Activated CD4-positive, CD25-positive, alpha-beta regulatory T cell treated with anti-CD3 and anti-CD28 coated beads, Interleukin-2, amount 50 U/mL, for 24 hours (primary cell): ENCODE results near the gene EEF1A2.

Experiments
- ATAC-seq, 2 donors: fragments of 150-1000 bp; cut with Tn5 transposase; one replicate each; pipeline ENCODE4 v1.10.0; 2021; ENCODE audit warnings: mild to moderate bottlenecking in 1 of 2, moderate library complexity in 1 of 2

EEF1A2 gene

DNA sequence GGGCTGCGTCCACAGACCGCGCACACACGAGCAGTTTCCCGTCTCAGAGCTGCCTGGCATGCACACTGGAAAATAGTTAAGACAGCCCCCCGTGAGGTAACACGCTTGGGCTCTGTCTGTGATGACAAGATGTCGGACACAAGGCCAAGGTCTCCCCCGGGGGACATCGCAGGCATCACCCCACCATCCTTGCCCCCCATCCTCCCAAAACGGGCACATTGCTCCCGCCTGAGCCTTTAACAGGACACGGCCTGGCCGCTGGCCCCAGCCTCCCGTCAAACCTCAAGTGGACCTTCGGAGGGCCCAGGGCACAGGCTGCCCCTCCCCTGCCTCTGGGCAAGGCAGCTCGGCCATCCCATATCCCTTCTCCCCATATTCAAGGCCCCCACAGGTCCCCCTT, 32.0 kb downstream of the EEF1A2 start:
- ATAC-seq, result no peak

DNA sequence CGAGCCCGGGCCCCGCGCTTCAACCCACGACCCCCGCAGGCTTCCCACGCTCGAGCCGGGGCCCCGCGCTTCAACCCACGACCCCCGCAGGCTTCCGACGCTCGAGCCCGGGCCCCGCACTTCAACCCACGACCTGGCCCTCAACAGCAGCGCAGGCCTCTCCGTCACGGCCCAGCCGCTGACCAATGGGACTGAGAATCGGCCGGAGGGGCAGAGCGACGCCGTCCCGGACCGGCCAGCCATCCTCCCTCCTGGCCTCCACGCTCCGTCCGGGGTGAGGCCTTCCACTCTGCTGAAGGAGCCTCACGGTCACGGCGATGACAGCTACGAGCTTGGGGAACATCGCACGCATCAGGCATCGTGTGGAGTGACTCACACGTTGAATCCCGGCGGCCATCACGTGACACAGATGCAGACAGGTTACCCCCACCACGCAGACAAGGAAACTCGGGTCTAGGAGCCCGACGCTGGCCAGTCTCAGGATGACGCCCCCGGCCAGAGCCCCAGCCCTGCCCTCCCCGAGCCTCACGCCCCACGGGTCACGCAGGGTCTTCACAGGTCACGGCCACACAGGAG, 32.5 kb downstream of the EEF1A2 start:
- no peak for ATAC-seq

DNA sequence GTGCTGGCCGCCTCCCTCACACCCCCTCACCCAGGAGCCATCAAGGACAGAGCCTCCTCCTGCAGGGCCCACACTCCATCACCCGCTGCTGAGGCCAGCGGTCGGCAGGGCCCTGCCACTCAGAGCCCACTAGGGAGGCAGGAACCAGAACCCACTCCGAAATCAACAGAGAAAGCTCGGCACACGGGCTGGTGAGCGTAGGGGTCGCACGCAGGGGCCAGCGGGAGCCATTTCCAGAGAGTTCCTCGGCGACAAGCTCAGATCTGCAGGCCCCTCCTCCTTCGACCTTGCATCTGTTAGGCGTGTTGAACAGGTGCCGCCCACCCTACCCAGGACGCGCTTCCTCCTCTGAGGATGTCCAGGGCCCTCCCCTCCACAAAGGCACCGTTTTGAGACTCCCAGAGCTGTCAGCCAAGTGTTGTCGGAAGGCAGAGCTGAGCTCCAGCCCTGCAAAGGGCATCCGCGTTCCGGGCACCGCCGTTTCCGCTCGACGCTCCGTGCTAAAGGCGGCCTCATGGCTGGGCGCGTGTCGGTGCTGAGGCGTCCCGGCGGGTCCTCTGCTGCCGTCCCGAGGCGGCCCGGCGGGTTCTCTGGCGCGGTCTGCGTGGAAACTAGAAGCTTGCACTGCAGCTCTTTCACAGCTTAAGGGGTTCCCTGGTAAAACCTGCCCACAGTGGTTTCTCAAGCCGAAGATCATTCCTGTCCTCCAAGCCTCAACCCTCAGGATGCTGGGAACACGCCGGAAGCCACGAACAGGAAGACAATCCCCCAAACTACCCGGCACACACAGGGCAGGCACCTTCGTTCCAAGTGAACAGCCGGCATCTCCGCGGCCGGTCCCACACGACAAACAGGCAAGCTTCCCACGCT, 33.3 kb downstream of the EEF1A2 start:
- ATAC-seq, result no peak

DNA sequence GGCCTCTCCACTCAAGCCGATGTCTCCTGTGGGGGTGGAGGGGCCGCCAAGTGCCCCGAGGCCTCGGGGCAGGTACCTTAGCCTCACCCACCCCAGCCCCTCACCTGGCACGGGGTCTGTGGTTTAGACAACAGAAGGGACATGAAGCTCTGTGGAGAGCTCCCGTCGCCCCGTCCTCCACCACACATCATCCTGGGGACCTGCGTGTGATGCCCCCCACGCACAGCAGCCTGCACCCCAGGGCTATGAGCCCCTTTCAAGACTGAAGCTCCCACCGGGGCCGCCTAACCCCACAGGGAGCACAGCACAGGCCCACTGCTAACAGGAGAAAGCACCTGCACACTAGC, 34.6 kb downstream of the EEF1A2 start:
- no peak for ATAC-seq

DNA sequence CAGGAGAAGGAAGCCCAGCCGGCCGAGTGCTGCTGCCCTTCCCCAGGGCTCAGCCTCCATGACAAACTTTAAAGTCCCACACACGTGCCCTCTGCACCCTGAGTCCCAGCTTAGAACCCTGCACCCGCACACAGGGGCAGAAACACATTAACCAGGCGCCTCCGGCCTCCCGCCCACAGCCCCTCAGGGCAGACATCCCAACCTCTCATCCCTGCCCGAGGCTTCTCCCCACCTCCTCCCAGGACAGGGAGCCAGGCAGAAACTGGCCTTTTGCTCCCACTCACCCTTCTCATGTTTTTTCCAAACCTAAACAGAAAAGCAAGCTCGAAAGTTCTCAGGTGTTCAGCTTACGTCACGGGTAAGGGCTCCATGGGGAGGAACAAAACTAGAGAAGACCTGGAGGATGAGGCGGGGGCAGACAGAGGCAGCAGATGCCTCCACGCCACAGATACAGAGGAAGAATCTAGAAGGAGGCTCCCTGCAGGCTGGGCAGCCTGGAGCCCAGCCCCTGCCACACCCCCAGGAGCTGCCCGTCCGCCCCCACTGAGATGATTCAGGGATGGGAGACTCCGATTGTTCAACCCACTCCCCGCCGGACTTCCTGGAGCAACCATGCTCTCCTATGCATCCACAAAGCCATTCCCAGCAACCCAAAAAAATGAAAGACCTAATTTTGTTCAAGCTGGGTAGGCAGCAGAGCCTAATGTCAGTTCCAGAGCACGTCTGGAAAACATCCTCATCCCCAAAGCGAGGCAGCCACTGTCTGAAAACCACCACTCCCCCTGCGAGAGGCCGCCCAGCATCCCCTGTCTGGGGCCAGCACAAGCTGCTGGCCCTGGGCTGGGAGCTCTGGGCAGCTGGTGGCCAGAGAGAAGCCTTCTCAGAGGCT, 35.2 kb downstream of the EEF1A2 start:
- ATAC-seq, result no peak

DNA sequence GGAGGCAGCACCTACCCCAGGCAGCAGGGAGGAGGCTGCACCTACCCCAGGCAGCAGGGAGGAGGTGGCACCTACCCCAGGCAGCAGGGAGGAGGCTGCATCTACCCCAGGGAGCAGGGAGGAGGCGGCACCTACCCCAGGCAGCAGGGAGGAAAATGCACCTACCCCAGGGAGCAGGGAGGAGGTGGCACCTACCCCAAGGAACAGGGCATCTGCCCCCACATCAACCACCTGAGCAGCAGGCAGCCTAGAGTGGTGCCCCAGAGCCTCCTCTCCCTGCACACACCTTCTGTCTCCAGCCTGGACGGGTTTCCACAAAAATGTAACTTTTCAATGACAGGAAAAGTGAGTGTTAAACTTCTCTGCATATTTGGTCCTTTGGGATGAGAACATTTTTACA, 36.6 kb downstream of the EEF1A2 start:
- no peak for ATAC-seq

DNA sequence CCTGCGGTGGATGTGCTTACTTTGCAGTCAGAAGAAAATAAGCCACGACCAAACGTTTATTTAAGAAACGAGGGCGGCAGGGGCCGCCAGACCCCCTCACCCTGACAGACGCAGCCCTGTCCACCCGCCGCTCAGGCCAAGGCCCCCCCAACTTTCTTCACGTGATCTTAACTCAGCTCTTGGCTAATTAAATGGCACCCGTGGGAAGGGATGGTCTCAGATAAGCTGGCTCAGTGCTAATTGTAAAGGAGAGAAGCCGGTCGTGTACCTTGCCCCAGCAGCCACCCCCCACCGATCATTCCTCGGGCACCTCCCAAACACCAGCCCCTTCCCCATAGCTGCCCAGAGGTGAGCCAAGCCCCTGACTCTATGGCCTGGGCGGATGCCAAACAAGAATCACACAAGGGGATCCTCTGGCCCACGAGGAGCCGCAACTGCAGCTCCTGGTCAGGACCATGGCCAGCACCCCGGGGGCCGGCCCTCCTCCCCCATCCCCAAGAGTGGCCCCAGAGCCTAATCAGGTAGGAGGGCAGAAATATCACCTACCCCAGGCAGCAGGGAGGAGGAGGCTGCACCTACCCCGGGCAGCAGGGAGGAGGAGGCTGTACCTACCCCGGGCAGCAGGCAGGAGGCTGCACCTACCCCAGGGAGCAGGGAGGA, 37.6 kb downstream of the EEF1A2 start:
- ATAC-seq, result no peak

DNA sequence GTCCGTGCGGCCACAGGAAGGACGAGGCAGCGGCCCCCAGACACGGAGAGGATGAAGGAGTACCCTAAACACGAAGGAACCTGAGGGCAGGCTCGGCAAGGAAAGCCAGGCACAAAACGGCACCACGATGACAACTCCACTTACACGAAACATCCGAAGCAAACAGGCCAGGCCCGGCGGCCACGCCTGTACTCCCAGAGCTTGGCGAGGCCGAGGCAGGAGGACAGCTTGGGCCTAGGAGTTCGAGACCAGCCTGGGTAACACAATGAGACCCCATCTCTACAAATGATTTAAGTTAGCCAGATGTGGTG, 39.9 kb downstream of the EEF1A2 start:
- no peak for ATAC-seq

DNA sequence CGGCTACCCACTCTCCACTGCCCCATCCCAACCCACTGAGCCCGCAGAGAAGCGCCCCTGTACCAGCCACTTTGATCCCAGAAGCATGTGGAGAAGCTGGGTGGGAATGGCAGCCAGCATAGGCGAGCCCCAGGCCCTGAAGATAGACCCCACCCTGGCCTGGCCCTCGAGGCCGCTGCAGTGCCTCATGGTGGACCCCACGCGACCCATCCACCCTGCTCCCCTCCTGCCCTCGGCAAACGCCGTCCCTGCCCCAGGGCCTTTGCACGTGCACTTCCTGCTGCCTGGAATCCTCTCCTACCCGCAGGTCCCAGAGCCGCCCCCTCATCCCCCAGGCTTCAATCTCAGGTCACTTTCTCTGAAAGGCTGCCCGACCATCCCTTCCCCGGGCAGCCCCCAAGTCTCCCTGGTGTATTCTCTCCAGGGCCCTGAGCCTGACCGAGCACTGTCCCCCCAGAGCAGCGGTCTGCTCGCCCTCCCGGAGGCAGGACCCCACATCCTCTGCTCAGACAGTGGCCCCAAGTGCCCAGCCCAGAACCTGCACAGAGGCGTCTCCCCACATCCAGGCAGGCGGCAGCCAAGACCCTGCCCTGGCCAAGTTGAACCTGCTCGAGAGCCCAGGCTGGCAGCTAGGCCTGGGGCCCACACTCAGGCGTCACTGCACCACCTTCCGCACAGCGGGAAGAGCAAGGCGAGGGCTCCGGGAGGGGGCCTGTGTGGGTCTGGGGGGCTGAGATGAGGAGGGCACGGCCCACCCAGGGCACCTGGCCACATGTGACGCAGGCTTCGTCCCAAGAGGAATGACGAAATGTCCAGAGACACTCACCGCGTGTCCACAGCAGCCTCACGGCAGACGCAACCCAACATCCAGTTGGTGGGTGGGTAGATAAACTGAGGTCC, 40.5 kb downstream of the EEF1A2 start:
- no peak for ATAC-seq

DNA sequence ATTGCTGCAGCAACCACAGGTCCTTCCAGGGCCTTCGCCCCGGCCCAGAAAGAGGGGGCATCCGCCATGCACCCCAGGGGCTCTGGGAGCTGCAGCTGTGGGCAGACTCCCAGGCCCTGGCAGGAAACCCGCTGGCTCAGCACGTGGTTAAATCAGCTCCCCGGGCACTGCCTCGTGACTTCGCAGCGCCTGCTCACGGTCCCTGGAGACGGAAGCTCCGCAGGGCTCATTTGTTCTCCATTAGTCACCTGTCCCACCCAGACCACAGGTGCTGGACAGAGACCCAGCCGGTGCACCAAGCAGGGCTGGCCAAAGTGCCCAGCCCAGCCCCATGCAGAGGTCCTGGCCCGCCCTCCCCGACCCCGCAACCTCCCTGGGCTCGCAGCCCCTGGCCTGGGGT, 41.1 kb downstream of the EEF1A2 start:
- ATAC-seq, result no peak

DNA sequence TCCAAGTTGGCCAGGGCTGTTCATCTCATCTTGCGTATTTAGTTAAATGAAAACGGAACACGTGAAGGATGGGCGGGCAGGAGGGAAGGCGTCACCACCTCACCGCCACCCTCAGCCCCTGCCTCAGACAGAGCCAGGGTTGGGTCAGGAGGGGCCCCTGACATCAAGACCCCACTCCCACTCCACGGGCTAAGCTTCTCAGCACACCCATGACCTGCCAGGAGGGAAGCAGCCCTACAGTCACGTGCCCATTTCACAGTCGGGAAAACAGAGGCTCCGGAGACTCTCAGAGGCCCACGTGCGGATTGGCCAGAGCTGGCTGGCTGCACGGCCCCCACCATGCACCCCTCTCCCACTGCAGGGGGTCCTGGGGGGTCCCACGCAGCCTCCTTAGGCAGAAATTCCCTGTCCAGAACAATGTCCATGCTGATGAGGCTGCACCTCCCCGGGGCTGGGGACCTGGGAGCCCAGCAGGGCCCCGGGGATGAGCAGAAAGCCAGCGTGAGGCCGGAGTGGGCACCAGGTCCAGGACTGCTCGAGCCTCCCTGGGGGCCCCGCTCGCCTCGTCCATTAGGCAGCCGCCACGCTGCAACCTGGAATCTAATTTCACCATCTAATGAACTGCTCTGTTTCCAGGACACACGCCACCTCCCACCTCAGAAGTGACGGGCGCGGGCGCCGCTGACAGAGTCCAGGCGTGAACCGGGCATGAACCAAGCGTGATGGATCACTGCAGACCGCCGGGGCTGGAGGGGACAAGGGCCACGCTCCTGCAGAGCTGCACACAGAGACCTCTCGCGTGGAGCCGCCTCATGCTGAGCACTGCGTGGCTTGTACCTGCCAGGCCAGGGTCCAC, 42.2 kb downstream of the EEF1A2 start:
- no peak for ATAC-seq

DNA sequence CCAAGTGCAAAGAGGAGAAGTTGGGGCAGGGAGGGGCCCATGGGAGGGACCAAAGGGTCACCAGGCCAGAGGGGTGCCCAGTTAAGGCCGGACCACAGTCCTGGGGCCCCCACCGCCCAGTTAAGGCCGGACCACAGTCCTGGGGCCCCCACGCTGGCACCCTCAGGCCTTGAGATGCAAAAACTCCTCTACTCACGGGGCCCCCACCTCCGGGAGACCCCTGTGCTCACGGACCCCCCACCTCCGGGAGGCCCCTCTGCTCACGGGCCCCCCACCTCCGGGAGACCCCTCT, 43.4 kb downstream of the EEF1A2 start:
- ATAC-seq, result no peak

DNA sequence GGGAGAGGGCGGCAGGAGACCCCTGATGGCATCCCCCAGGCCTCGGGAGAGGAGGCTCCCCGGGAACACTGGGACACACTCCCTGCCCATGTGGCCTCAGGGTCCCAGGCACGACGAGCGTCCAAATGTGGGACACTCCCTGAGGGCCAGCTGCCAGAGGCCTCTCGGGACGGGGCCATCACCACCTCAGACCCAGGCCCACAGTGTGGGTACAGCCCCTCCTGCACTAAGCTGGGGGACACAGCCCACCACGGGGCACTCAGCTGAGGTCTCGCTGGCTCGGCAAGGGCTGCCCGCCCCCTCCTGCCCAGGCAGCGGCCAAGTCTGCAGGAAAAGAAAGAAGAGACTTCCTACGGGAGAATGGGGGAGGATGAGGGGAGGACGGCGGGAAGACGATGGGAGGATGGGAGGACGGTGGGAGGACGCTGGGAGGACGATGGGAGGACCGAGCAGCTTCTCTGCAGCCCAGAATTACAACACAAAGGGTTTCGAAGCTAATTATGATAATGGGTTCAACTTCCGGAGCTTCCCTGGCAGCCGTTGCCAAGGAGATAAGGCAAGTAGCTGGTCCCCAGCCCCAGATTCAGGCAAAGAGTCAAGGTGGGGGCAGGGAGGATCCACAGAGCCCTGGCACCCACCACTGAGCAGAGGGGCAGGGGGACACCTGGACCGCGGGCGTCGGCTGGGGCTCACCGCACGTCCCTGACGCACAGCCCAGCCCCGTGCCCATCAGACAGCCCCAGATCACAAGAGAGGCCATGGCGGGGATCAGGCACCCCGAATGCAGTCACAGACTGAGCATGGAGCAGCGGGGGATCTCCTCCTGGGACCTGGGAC, 43.9 kb downstream of the EEF1A2 start:
- no peak for ATAC-seq

DNA sequence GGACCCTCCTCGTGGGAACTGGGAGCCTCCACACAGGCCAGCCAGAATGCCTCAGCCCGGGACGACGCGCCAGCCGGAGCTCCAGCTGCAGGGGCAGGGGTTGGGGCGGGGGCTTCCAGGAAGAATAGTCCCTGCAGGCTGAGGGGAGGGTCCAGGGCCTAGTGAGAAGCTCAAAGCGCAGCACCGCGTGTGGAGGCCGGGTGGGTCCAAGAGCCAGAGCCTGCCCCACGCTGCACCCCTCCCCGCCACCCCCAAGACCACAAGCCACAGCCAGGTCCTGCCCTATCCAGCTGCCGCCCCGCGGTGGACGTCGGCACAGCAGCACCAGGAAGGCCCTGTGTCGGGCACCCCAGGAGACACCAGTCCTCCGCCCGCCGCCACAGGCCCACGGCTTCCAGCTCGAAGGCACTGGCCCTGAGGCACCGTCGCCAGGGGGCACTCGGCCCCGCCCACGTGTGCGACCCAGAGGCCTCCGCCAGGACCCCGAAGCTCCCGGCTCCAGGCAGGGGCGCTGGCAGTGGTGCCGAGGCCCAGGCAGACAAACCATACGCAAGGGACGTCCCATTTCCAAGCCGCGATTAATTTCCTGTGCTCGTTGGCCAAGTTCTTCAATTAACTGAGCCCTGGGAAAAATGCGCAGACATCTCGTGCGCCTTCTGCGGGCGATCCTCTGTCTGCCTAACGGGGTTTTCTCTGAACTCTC, 45.9 kb downstream of the EEF1A2 start:
- peak in 1 of 2 donors; percentile 39 for ATAC-seq

DNA sequence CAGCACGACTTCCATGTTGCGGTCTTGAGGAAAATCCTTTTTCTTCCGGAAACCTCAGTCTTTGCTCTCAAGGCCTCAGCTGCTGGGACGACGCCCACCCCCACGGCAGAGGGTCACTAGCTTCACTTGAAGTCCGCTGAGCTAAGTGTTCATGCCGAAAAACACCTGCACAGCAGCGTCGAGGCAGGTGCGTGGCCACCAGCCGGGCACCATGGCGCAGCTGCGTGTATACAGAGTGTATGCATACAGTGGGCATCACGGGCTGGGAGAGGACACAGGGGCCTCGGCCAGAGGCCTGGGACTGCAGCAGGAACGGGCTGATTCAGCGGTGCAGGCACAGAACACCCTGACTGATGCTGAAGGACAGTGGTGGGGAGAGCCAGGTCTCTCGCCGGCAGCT, 46.5 kb downstream of the EEF1A2 start:
- peak in 1 of 2 donors; percentile 14 for ATAC-seq

DNA sequence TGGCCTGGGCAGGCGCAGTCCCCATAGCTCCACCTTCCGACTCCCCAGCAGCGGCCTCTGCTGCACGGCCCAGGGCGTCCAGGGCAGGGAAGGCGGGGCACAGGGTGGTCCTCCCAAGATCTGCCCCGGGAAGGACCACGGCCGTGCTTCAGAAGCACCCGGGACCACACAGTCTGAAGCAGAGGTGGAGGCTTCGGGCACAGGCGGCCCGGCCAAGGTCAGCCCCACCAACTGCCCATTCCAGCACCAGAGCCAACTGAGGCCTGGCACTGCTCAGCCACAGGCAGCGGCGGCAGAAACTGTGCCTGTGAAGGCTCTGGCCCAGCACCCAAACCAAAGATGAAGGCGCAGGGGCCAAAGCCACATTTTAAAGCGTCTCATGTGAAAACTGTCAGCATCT, 47.1 kb downstream of the EEF1A2 start:
- no peak for ATAC-seq

DNA sequence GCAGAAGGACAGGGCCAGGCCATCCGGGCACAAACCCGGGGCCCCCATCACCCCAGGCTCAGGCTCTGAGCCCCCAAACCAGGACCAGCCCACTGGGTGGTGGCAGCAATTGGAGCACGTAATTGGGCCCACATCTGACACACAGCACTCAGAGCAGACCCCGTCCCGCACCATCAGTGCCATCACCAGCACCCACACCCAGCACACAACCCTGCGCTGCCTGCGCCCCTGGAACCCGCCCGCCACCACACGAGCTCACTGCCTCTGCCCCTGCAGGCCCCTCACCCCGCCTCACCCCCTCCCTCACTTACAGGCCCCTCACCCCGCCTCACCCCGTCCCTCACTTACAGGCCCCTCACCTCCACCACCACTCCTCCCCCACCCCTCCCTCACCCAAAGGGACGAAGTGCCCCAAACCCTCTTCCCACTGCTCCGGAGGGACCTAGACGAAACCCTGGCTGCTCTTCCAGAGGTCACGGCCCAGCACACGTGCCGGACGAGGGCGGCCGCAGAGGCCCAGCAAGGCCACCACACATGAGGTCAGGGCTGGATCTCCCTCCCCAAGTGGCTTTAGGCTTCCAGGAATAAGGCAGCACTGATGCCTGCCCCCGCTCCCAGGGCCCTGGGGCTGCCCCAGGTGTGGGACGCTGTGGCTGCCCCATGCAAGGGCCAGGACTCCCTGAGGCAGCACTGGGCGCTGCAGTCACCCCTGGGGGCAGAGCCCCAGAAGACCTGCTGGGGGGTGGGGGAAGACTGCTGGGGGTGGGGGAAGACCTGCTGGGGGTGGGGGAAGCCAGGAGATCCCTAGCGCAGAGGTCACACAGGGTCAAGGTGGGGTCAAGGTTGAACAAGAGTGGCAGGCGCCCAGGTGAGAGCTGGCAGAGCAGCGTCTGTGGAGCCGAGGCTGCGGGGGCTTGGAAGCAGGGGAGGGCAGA, 48.8 kb downstream of the EEF1A2 start:
- ATAC-seq, result no peak

DNA sequence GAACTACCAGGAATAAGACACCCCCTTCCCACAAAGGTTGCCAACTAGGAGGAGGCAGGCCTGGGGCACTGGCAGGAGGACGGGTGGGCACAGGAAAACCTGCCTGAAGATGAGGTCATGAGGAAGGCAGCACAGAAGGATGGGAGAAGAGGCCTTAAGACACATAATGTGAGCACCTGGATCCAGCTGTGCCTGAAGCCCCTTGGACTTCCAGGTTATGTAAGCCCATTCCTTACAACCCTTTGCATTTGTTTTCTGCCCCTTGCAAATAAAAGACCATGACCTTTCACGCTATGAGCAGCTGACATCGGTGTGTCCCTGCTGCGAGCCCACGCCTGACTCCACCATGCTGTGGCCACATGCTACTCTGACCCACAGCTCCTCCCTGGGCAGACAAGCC, 49.9 kb downstream of the EEF1A2 start:
- ATAC-seq, result no peak

DNA sequence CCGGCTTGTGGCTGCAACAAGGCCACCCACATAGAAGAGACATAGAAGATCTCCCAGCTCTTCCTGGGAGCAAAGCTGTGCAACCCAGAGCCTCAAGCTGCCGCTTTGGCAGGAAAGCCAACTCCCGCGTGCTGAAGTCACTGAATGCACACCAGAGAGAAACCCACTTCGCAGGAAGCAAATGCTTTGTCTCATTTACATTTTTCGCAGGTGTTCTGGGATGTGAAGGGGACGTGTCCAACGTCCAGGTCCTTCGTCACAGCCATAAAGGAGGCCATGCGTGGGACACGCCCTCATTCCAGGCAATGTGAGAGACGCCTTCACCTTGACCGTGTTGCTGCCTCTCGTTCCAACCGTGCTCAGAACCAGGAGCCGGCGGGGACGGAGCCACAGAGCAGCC, 50.9 kb downstream of the EEF1A2 start:
- ATAC-seq, result no peak
